ENCODE measurements around the gene RAX. TPM values are rescaled to one million over a fixed set of nuclear protein-coding genes. Genes with fewer than 3 reads are reported as not detected.

RAX gene
- total and polyA plus RNA-seq, 10 donors: 0.03 TPM; not detected in 9

- H3K36me3 ChIP-seq: no peaks in the 10 kb centered on the region
- no peak for TF ChIP-seq POLR2AphosphoS5 (IDR thresholded peaks at IDR 0.05)
- WGBS, 5 donors: 12 to 18% (median 14%) methylated on average over 16 to 18 of the region's 18 CpGs
- H3K27me3 ChIP-seq (replicated peaks in 1 of 7): peaks cover 19 to 99% (median 70%) of the 10 kb centered on the region in 7 donors
- no peak overlapping the region for H3K4me3 ChIP-seq
- H3K9me3 ChIP-seq: no peaks in the 10 kb centered on the region
- no peak overlapping the region for H3K27ac ChIP-seq
- intact Hi-C loops (cut with DNase I; ENCODE audit: low total_unique reads): no loop called here
- no peak for DNase-seq
- H3K4me1 ChIP-seq: peaks cover 10 to 29% (median 25%) of the 10 kb centered on the region in 6 donors
These were observed 1.3 kb upstream of the RAX start for GRCh38 chr18:59274533-59274928.

DNA sequence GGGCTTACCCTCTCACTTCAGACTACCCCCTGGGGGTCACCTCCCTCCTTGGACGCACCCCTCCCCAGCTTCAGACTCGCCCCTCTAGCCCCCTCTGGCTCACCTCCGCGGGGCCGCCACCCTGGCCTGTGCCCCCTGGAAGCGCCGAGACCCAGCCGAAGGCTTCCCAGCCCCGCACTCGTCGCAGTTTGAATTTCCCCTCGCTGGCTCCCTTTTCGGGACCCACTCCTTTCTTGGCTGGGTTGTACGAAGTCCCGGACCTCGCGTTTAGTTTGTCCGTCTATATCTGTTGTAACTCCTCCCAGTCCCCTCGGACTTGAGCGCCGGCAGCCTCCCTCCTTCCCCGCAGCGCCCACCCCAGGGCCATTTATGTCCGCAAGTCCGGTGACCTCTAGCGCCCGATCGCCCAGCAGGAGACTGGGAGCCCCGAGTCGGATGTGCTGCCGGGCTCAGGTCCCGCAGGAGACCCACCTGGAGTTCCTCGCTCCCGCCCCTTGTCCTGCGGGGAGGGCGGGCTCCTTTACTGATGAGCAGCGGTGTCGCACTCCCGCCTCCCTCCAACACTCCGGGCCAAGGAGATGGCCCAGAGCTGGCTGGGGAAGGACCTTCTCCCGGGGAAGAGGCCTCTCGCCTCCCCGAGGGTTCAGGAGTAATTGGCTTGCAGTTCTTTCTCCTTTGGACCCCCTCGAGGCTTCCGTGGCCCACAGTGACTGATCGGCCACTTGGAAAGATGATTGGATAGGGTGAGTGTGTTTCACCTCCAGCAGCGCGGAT lies 692 bp upstream of the RAX start:
- Histone ChIP-seq H3K4me3 (peak overlapping the region in 3 of 8 donors; percentile 30 to 64 (median 35)), H3K36me3 (no peaks in the 10 kb centered on the region), H3K9me3 (no peaks in the 10 kb centered on the region), H3K27me3 (replicated peaks in 1 of 7) (peaks cover 19 to 99% (median 74%) of the 10 kb centered on the region in 7 donors), H3K27ac (no peak overlapping the region), H3K4me1 (peaks cover 10 to 34% (median 27%) of the 10 kb centered on the region in 6 donors)
- intact Hi-C loops (cut with DNase I; ENCODE audit: low total_unique reads): no loop called here
- TF ChIP-seq, protein P1, sequence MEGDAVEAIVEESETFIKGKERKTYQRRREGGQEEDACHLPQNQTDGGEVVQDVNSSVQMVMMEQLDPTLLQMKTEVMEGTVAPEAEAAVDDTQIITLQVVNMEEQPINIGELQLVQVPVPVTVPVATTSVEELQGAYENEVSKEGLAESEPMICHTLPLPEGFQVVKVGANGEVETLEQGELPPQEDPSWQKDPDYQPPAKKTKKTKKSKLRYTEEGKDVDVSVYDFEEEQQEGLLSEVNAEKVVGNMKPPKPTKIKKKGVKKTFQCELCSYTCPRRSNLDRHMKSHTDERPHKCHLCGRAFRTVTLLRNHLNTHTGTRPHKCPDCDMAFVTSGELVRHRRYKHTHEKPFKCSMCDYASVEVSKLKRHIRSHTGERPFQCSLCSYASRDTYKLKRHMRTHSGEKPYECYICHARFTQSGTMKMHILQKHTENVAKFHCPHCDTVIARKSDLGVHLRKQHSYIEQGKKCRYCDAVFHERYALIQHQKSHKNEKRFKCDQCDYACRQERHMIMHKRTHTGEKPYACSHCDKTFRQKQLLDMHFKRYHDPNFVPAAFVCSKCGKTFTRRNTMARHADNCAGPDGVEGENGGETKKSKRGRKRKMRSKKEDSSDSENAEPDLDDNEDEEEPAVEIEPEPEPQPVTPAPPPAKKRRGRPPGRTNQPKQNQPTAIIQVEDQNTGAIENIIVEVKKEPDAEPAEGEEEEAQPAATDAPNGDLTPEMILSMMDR (IDR thresholded peaks at IDR 0.05 in 8 of 11, conservative IDR thresholded peaks at IDR 0.05 in 3 of 11): no peak
- no peak for TF ChIP-seq POLR2A (IDR thresholded peaks at IDR 0.05)
- no peak for TF ChIP-seq POLR2AphosphoS5 (IDR thresholded peaks at IDR 0.05)
- 6 to 10% (median 7%) methylated on average over 27 to 48 of the region's 48 CpGs for WGBS, 5 donors
- peak; percentile 51 for DNase-seq

GRCh38 chr18:59272221-59272888 lies 899 bp downstream of the RAX start:
- TF ChIP-seq POLR2AphosphoS5 (IDR thresholded peaks at IDR 0.05) (no peak), POLR2A (IDR thresholded peaks at IDR 0.05) (no peak)
- TF ChIP-seq, protein P1 (IDR thresholded peaks at IDR 0.05 in 8 of 11, conservative IDR thresholded peaks at IDR 0.05 in 3 of 11): no peak
- Histone ChIP-seq H3K27me3 (replicated peaks in 1 of 7) (peaks cover 30 to 100% (median 86%) of the 10 kb centered on the region in 7 donors), H3K9me3 (no peaks in the 10 kb centered on the region), H3K27ac (no peak overlapping the region), H3K4me1 (peaks cover 10 to 50% (median 40%) of the 10 kb centered on the region in 6 donors), H3K36me3 (no peaks in the 10 kb centered on the region), H3K4me3 (peak overlapping the region in 7 of 8 donors; percentile 25 to 64 (median 31))
- intact Hi-C loops (cut with DNase I; ENCODE audit: low total_unique reads): no loop called here
- DNase-seq: peak; percentile 72
- 1 to 8% (median 3%) methylated on average over 14 to 52 of the region's 52 CpGs for WGBS, 5 donors

GRCh38 chr18:59271606-59272220 lies 1.5 kb downstream of the RAX start:
- intact Hi-C loops (cut with DNase I; ENCODE audit: low total_unique reads): no loop called here

More at GRCh38 chr18:59271606-59272220, 1.5 kb downstream of the RAX start:
- Histone ChIP-seq H3K27me3 (replicated peaks in 1 of 7) (peaks cover 30 to 100% (median 92%) of the 10 kb centered on the region in 7 donors), H3K9me3 (no peaks in the 10 kb centered on the region), H3K27ac (no peak overlapping the region), H3K36me3 (no peaks in the 10 kb centered on the region), H3K4me3 (peak overlapping the region in 4 of 8 donors; percentile 25 to 64 (median 30)), H3K4me1 (peaks cover 10 to 55% (median 40%) of the 10 kb centered on the region in 6 donors)
- peak; percentile 31 for DNase-seq
- TF ChIP-seq POLR2A (IDR thresholded peaks at IDR 0.05): no peak
- no peak for TF ChIP-seq POLR2AphosphoS5 (IDR thresholded peaks at IDR 0.05)
- TF ChIP-seq, protein P1 (IDR thresholded peaks at IDR 0.05 in 8 of 11, conservative IDR thresholded peaks at IDR 0.05 in 3 of 11): no peak
- 9 to 20% (median 17%) methylated on average over 14 of the region's 14 CpGs for WGBS, 5 donors
